ENCODE data around the gene ITPR1.

ITPR1 gene

GRCh38 chr3:4511491-4512262 lies 18.5 kb downstream of the ITPR1 start:
- DNase-seq = no peak

GRCh38 chr3:4512895-4513616 lies 19.9 kb downstream of the ITPR1 start:
- DNase-seq = no peak

GRCh38 chr3:4514321-4514720 lies 21.2 kb downstream of the ITPR1 start:
- DNase-seq = no peak

GRCh38 chr3:4514916-4515315 lies 21.8 kb downstream of the ITPR1 start:
- no peak for DNase-seq

- DNase-seq = no peak
Measured at GRCh38 chr3:4515916-4516579, 22.9 kb downstream of the ITPR1 start.

GRCh38 chr3:4517093-4517492 lies 23.9 kb downstream of the ITPR1 start:
- no peak for DNase-seq

GRCh38 chr3:4517643-4518311 lies 24.6 kb downstream of the ITPR1 start:
- no peak for DNase-seq

GRCh38 chr3:4520033-4520816 lies 27.1 kb downstream of the ITPR1 start:
- no peak for DNase-seq

- no peak for DNase-seq
Measured at GRCh38 chr3:4522947-4523346, 29.8 kb downstream of the ITPR1 start.

GRCh38 chr3:4523710-4524698 lies 30.9 kb downstream of the ITPR1 start:
- DNase-seq = no peak

- no peak for DNase-seq
Measured at GRCh38 chr3:4525560-4526223, 32.5 kb downstream of the ITPR1 start.

GRCh38 chr3:4528320-4528719 lies 35.2 kb downstream of the ITPR1 start:
- no peak for DNase-seq

GRCh38 chr3:4528819-4529600 lies 35.9 kb downstream of the ITPR1 start:
- no peak for DNase-seq

- DNase-seq = no peak
Measured at GRCh38 chr3:4529876-4530588, 36.9 kb downstream of the ITPR1 start.

GRCh38 chr3:4531478-4532025 lies 38.4 kb downstream of the ITPR1 start:
- no peak for DNase-seq

- DNase-seq = no peak
Measured at GRCh38 chr3:4532535-4533112, 39.5 kb downstream of the ITPR1 start.

- DNase-seq = no peak
Measured at GRCh38 chr3:4533489-4534443, 40.6 kb downstream of the ITPR1 start.

Data from CD4-positive, alpha-beta T cell treated with Interleukin-10 for 1 hour (primary cell).